ENCODE data around the gene EIF5AL1.

- no peak for TF ChIP-seq POLR2A (IDR thresholded peaks at IDR 0.05)
- TF ChIP-seq, protein P1, sequence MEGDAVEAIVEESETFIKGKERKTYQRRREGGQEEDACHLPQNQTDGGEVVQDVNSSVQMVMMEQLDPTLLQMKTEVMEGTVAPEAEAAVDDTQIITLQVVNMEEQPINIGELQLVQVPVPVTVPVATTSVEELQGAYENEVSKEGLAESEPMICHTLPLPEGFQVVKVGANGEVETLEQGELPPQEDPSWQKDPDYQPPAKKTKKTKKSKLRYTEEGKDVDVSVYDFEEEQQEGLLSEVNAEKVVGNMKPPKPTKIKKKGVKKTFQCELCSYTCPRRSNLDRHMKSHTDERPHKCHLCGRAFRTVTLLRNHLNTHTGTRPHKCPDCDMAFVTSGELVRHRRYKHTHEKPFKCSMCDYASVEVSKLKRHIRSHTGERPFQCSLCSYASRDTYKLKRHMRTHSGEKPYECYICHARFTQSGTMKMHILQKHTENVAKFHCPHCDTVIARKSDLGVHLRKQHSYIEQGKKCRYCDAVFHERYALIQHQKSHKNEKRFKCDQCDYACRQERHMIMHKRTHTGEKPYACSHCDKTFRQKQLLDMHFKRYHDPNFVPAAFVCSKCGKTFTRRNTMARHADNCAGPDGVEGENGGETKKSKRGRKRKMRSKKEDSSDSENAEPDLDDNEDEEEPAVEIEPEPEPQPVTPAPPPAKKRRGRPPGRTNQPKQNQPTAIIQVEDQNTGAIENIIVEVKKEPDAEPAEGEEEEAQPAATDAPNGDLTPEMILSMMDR (IDR thresholded peaks at IDR 0.05) = no peak
Observed at GRCh38 chr10:79563426-79563825, 51.1 kb downstream of the EIF5AL1 start.
